ENCODE data around the gene TMEM163. TPM values are rescaled to one million over a fixed set of nuclear protein-coding genes. Genes with fewer than 3 reads are reported as not detected.

TMEM163 gene
- polyA plus RNA-seq, 1 donor from 2014 or later, result 3.5 TPM

GRCh38 chr2:134583462-134583861, 135.3 kb downstream of the TMEM163 start:
- no peaks in the 10 kb centered on the region for H3K9me2 ChIP-seq (ENCODE audit: insufficient read depth, low read length)
- H2AFZ ChIP-seq (ENCODE audit: low read depth, low read length), result no peak overlapping the region
- TF ChIP-seq POLR2AphosphoS5 (IDR thresholded peaks at IDR 0.05) (no peak), CTCF (IDR thresholded peaks at IDR 0.05; ENCODE audit: poor library complexity, severe bottlenecking) (no peak), SMC3 (conservative IDR thresholded peaks at IDR 0.05; ENCODE audit: poor library complexity) (no peak), EP300 (conservative IDR thresholded peaks at IDR 0.05; ENCODE audit: poor library complexity, severe bottlenecking) (no peak), TAF1 (IDR thresholded peaks at IDR 0.05; ENCODE audit: low read depth) (no peak), MXI1 (conservative IDR thresholded peaks at IDR 0.05; ENCODE audit: poor library complexity, severe bottlenecking) (no peak), EZH2 (IDR thresholded peaks at IDR 0.05; ENCODE audit: borderline replicate concordance, insufficient read depth, low read length, poor library complexity, severe bottlenecking) (no peak), RAD21 (conservative IDR thresholded peaks at IDR 0.05) (no peak)
- TF ChIP-seq, protein P1, sequence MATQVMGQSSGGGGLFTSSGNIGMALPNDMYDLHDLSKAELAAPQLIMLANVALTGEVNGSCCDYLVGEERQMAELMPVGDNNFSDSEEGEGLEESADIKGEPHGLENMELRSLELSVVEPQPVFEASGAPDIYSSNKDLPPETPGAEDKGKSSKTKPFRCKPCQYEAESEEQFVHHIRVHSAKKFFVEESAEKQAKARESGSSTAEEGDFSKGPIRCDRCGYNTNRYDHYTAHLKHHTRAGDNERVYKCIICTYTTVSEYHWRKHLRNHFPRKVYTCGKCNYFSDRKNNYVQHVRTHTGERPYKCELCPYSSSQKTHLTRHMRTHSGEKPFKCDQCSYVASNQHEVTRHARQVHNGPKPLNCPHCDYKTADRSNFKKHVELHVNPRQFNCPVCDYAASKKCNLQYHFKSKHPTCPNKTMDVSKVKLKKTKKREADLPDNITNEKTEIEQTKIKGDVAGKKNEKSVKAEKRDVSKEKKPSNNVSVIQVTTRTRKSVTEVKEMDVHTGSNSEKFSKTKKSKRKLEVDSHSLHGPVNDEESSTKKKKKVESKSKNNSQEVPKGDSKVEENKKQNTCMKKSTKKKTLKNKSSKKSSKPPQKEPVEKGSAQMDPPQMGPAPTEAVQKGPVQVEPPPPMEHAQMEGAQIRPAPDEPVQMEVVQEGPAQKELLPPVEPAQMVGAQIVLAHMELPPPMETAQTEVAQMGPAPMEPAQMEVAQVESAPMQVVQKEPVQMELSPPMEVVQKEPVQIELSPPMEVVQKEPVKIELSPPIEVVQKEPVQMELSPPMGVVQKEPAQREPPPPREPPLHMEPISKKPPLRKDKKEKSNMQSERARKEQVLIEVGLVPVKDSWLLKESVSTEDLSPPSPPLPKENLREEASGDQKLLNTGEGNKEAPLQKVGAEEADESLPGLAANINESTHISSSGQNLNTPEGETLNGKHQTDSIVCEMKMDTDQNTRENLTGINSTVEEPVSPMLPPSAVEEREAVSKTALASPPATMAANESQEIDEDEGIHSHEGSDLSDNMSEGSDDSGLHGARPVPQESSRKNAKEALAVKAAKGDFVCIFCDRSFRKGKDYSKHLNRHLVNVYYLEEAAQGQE (IDR thresholded peaks at IDR 0.05; ENCODE audit: borderline replicate concordance), result no peak
- no peaks in the 10 kb centered on the region for H3F3A ChIP-seq (ENCODE audit: insufficient read depth, low read length, poor library complexity, severe bottlenecking)
- H3K79me2 ChIP-seq (replicated peaks; ENCODE audit: insufficient read depth, low read length), result no peaks in the 10 kb centered on the region
- H3K27me3 ChIP-seq (ENCODE audit: insufficient read depth, low read depth, low read length), result no peaks in the 10 kb centered on the region
- no peak overlapping the region for H3K27ac ChIP-seq (ENCODE audit: low read length)
- no peaks in the 10 kb centered on the region for H3K36me3 ChIP-seq (ENCODE audit: insufficient read depth, low read length)
- H3K4me3 ChIP-seq (ENCODE audit: low read length), result no peak overlapping the region
- no peaks in the 10 kb centered on the region for H3K9me3 ChIP-seq (ENCODE audit: low read length)
- no peak overlapping the region for H3K4me2 ChIP-seq (ENCODE audit: low read length)
- H3K9ac ChIP-seq (ENCODE audit: low read length), result no peak overlapping the region
- no peaks in the 10 kb centered on the region for H4K20me1 ChIP-seq (ENCODE audit: insufficient read depth)

GRCh38 chr2:134582547-134582899, 136.3 kb downstream of the TMEM163 start:
- Histone ChIP-seq H3K9me2 (ENCODE audit: insufficient read depth, low read length) (no peaks in the 10 kb centered on the region), H4K20me1 (ENCODE audit: insufficient read depth) (no peaks in the 10 kb centered on the region), H2AFZ (ENCODE audit: low read depth, low read length) (no peak overlapping the region), H3K9ac (ENCODE audit: low read length) (no peak overlapping the region), H3K27ac (ENCODE audit: low read length) (no peak overlapping the region), H3K36me3 (ENCODE audit: insufficient read depth, low read length) (no peaks in the 10 kb centered on the region), H3K9me3 (ENCODE audit: low read length) (no peaks in the 10 kb centered on the region), H3K79me2 (replicated peaks; ENCODE audit: insufficient read depth, low read length) (no peaks in the 10 kb centered on the region), H3K27me3 (ENCODE audit: insufficient read depth, low read depth, low read length) (no peaks in the 10 kb centered on the region), H3K4me3 (ENCODE audit: low read length) (no peak overlapping the region), H3F3A (ENCODE audit: insufficient read depth, low read length, poor library complexity, severe bottlenecking) (no peaks in the 10 kb centered on the region), H3K4me2 (ENCODE audit: low read length) (no peak overlapping the region)
- TF ChIP-seq CTCF (IDR thresholded peaks at IDR 0.05; ENCODE audit: poor library complexity, severe bottlenecking), result no peak
- no peak for TF ChIP-seq RAD21 (conservative IDR thresholded peaks at IDR 0.05)
- TF ChIP-seq MXI1 (conservative IDR thresholded peaks at IDR 0.05; ENCODE audit: poor library complexity, severe bottlenecking), result no peak
- no peak for TF ChIP-seq SMC3 (conservative IDR thresholded peaks at IDR 0.05; ENCODE audit: poor library complexity)
- TF ChIP-seq POLR2AphosphoS5 (IDR thresholded peaks at IDR 0.05), result no peak
- TF ChIP-seq, protein P1 (IDR thresholded peaks at IDR 0.05; ENCODE audit: borderline replicate concordance), result no peak
- no peak for TF ChIP-seq TAF1 (IDR thresholded peaks at IDR 0.05; ENCODE audit: low read depth)
- TF ChIP-seq EZH2 (IDR thresholded peaks at IDR 0.05; ENCODE audit: borderline replicate concordance, insufficient read depth, low read length, poor library complexity, severe bottlenecking), result no peak
- no peak for TF ChIP-seq EP300 (conservative IDR thresholded peaks at IDR 0.05; ENCODE audit: poor library complexity, severe bottlenecking)
